ENCODE results near the gene SLC35G1.

- TF ChIP-seq CTCF (IDR thresholded peaks at IDR 0.05) = peak in 8 of 12 donors; percentile 13 to 40 (median 24)
- no peak for TF ChIP-seq POLR2A (IDR thresholded peaks at IDR 0.05)
These were observed 34.6 kb upstream of the SLC35G1 start for GRCh38 chr10:93859049-93859655.
